ENCODE measurements around the gene EIF5A2. TPM values are rescaled to one million over a fixed set of nuclear protein-coding genes. Genes with fewer than 3 reads are reported as not detected.
"Not testable (repeated sequence)": the region's sequence is repeated elsewhere in the genome, so short reads cannot be mapped to it uniquely, and the experiment has no call there.

The EIF5A2 gene
- total RNA-seq, 1 donor from 2014 or later, result 7.2 TPM

- DNase-seq (no peak), ATAC-seq (ENCODE audit: poor library complexity) (no peak)
- intact Hi-C loops (cut with DNase I), result no loop called here
Observed at GRCh38 chr3:170899455-170899854, 9.0 kb downstream of the EIF5A2 start.

- intact Hi-C loops (cut with DNase I), result no loop called here
- DNase-seq, result no peak
- ATAC-seq (ENCODE audit: poor library complexity), result no peak
Observed at GRCh38 chr3:170897978-170898377, 10.5 kb downstream of the EIF5A2 start.

- ATAC-seq (ENCODE audit: poor library complexity); intact Hi-C loops (cut with DNase I): not testable (repeated sequence)
Observed at GRCh38 chr3:170897199-170897598, 11.2 kb downstream of the EIF5A2 start.

GRCh38 chr3:170896781-170897180 lies 11.7 kb downstream of the EIF5A2 start:
- DNase-seq (no peak), ATAC-seq (ENCODE audit: poor library complexity) (no peak)
- intact Hi-C loops (cut with DNase I), result no loop called here

More at GRCh38 chr3:170897199-170897598, 11.2 kb downstream of the EIF5A2 start:
- not testable (repeated sequence) for DNase-seq

- DNase-seq; ATAC-seq (ENCODE audit: poor library complexity); intact Hi-C loops (cut with DNase I): not testable (repeated sequence)
Observed at GRCh38 chr3:170896333-170896732, 12.1 kb downstream of the EIF5A2 start.

GRCh38 chr3:170893895-170894294 lies 14.5 kb downstream of the EIF5A2 start:
- ATAC-seq (ENCODE audit: poor library complexity) (no peak), DNase-seq (no peak)
- intact Hi-C loops (cut with DNase I), result no loop called here

- ATAC-seq (ENCODE audit: poor library complexity), result no peak
- intact Hi-C loops (cut with DNase I), result no loop called here
Observed at GRCh38 chr3:170889630-170890029, 18.8 kb downstream of the EIF5A2 start.

GRCh38 chr3:170889132-170889531 lies 19.3 kb downstream of the EIF5A2 start:
- ATAC-seq (ENCODE audit: poor library complexity) (no peak), DNase-seq (no peak)
- intact Hi-C loops (cut with DNase I), result no loop called here

More at GRCh38 chr3:170889630-170890029, 18.8 kb downstream of the EIF5A2 start:
- no peak for DNase-seq

GRCh38 chr3:170884109-170884930 lies 24.1 kb downstream of the EIF5A2 start:
- intact Hi-C loops (cut with DNase I); DNase-seq; ATAC-seq (ENCODE audit: poor library complexity): not testable (repeated sequence)

GRCh38 chr3:170878688-170879087 lies 29.7 kb downstream of the EIF5A2 start:
- intact Hi-C loops (cut with DNase I); DNase-seq; ATAC-seq (ENCODE audit: poor library complexity): not testable (repeated sequence)

GRCh38 chr3:170877311-170877710 lies 31.1 kb downstream of the EIF5A2 start:
- DNase-seq; ATAC-seq (ENCODE audit: poor library complexity); intact Hi-C loops (cut with DNase I): not testable (repeated sequence)

GRCh38 chr3:170876537-170876936 lies 31.9 kb downstream of the EIF5A2 start:
- DNase-seq, result no peak
- ATAC-seq (ENCODE audit: poor library complexity), result no peak
- intact Hi-C loops (cut with DNase I), result no loop called here

GRCh38 chr3:170869645-170870593 lies 38.5 kb downstream of the EIF5A2 start, which contains the start of gene RPL22L1:
Gene RPL22L1 (minus strand): TSS chr3:170870195. CDS start chr3:170870167, 28 bp downstream.
- peak; percentile 97 for DNase-seq
- ATAC-seq (ENCODE audit: poor library complexity), result peak; percentile 99
- intact Hi-C loops (cut with DNase I), result no loop called here

- intact Hi-C loops (cut with DNase I), result no loop called here
- ATAC-seq (ENCODE audit: poor library complexity), result no peak
Observed at GRCh38 chr3:170869239-170869590, 39.2 kb downstream of the EIF5A2 start.

GRCh38 chr3:170868577-170869238 lies 39.7 kb downstream of the EIF5A2 start:
- ATAC-seq (ENCODE audit: poor library complexity) (no peak), DNase-seq (no peak)
- intact Hi-C loops (cut with DNase I), result no loop called here

More at GRCh38 chr3:170869239-170869590, 39.2 kb downstream of the EIF5A2 start:
- DNase-seq, result no peak

- intact Hi-C loops (cut with DNase I), result no loop called here
- DNase-seq, result no peak
- no peak for ATAC-seq (ENCODE audit: poor library complexity)
Observed at GRCh38 chr3:170867143-170867937, 41.1 kb downstream of the EIF5A2 start.

GRCh38 chr3:170866499-170866898 lies 41.9 kb downstream of the EIF5A2 start:
- ATAC-seq (ENCODE audit: poor library complexity), result no peak
- DNase-seq, result no peak
- intact Hi-C loops (cut with DNase I), result no loop called here

Data from Right ventricle myocardium superior (tissue), 1 donor.